HL-60 (cell line): Measurements from ENCODE around the gene FNDC3B.
"Not testable (repeated sequence)": the region's sequence is repeated elsewhere in the genome, so short reads cannot be mapped to it uniquely, and the experiment has no call there.

Experiments used
- DNase-seq, 2 experiments: peaks; one replicate each; pipeline ENCODE4 v3.0.0-alpha.2; 2010 to 2020; ENCODE audit warnings: low read depth in 1 of 2, low spot score in 1 of 2
- H3K27ac ChIP-seq: fragments of 250-450 bp; sonication (Bioruptor Pico); replicated peaks from 2 replicates; pipeline ENCODE4 v1.5.1; 2020; ENCODE audit warnings: mild to moderate bottlenecking, moderate library complexity
- H3K27me3 ChIP-seq: fragments of 250-450 bp; sonication (Bioruptor Pico); 2 replicates; pipeline ENCODE4 v1.5.1; 2021; ENCODE audit warnings: mild to moderate bottlenecking, moderate library complexity; ENCODE audit not compliant: insufficient read depth, poor library complexity, severe bottlenecking
- H3K4me3 ChIP-seq: replicated peaks from 2 replicates; pipeline ENCODE4 v1.5.1; 2011; ENCODE audit warnings: mild to moderate bottlenecking, control low read depth, low read length; ENCODE audit not compliant: insufficient read depth
- GABPA ChIP-seq: IDR thresholded peaks from 2 replicates; pipeline ENCODE4 v1.6.1; 2012; ENCODE audit warnings: low read depth
- POLR2AphosphoS5 ChIP-seq: IDR thresholded peaks from 2 replicates; pipeline ENCODE4 v1.6.1; 2012; ENCODE audit warnings: low read depth
- REST ChIP-seq: IDR thresholded peaks from 2 replicates; pipeline ENCODE4 v1.6.1; 2012; ENCODE audit warnings: low read depth; ENCODE audit not compliant: insufficient replicate concordance
- SPI1 ChIP-seq: IDR thresholded peaks from 2 replicates; pipeline ENCODE4 v1.6.1; 2012; ENCODE audit warnings: low read depth, mild to moderate bottlenecking, borderline replicate concordance
- TF ChIP-seq, protein P1 (sequence below): IDR thresholded peaks from one replicate; pipeline ENCODE4 v1.5.1; 2011; ENCODE audit warnings: low read length, control low read depth, inconsistent platforms; ENCODE audit not compliant: insufficient read depth

FNDC3B gene

GRCh38 chr3:172092658-172093057 is 53.3 kb downstream of the FNDC3B start:
- no peak for DNase-seq
- H3K4me3 ChIP-seq, result no peak overlapping the region
- H3K27ac ChIP-seq, result no peak overlapping the region
- TF ChIP-seq GABPA (no peak), REST (no peak), SPI1 (no peak), POLR2AphosphoS5 (no peak)
- TF ChIP-seq, protein P1, sequence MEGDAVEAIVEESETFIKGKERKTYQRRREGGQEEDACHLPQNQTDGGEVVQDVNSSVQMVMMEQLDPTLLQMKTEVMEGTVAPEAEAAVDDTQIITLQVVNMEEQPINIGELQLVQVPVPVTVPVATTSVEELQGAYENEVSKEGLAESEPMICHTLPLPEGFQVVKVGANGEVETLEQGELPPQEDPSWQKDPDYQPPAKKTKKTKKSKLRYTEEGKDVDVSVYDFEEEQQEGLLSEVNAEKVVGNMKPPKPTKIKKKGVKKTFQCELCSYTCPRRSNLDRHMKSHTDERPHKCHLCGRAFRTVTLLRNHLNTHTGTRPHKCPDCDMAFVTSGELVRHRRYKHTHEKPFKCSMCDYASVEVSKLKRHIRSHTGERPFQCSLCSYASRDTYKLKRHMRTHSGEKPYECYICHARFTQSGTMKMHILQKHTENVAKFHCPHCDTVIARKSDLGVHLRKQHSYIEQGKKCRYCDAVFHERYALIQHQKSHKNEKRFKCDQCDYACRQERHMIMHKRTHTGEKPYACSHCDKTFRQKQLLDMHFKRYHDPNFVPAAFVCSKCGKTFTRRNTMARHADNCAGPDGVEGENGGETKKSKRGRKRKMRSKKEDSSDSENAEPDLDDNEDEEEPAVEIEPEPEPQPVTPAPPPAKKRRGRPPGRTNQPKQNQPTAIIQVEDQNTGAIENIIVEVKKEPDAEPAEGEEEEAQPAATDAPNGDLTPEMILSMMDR, result no peak
- H3K27me3 ChIP-seq, result no peaks in the 10 kb centered on the region

DNA sequence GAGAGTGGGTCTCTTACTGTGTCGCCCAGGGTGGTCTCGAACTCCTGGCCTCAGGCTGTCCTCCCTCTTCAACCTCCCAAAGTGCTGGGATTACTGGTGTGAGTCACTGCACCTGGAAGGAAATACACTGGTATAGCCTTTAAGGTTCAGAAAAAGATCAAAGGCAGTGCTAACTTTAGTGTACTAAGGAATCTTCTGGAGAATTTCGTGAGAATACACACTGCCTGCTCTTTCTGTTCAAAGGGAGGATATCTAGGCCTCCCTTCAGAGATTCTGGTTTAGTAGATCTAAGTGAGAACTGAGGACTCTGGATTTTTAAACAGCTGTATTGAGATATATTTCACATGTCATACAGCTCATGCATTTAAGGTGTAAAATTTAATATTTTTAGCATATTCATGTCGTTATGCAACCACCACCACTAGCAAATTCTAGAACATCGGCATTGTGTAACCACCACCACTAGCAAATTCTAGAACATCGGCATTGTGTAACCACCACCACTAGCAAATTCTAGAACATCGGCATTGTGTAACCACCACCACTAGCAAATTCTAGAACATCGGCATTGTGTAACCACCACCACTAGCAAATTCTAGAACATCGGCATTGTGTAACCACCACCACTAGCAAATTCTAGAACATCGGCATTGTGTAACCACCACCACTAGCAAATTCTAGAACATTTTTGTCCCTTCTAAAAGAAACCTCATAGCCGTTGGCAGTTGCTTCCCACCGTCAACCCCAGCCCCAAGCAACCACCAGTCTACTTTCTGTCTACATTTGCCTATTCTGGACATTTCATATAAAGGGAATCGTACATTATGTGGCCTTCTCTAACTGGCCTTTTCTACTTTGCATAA is 54.4 kb downstream of the FNDC3B start:
- H3K4me3 ChIP-seq, DNase-seq, H3K27me3 ChIP-seq: not testable (repeated sequence)
- peak overlapping the region; percentile 25 for H3K27ac ChIP-seq
- 0 out of 2 replicates have a peak, but pooled peaks have one; percentile 18 for TF ChIP-seq POLR2AphosphoS5

DNA sequence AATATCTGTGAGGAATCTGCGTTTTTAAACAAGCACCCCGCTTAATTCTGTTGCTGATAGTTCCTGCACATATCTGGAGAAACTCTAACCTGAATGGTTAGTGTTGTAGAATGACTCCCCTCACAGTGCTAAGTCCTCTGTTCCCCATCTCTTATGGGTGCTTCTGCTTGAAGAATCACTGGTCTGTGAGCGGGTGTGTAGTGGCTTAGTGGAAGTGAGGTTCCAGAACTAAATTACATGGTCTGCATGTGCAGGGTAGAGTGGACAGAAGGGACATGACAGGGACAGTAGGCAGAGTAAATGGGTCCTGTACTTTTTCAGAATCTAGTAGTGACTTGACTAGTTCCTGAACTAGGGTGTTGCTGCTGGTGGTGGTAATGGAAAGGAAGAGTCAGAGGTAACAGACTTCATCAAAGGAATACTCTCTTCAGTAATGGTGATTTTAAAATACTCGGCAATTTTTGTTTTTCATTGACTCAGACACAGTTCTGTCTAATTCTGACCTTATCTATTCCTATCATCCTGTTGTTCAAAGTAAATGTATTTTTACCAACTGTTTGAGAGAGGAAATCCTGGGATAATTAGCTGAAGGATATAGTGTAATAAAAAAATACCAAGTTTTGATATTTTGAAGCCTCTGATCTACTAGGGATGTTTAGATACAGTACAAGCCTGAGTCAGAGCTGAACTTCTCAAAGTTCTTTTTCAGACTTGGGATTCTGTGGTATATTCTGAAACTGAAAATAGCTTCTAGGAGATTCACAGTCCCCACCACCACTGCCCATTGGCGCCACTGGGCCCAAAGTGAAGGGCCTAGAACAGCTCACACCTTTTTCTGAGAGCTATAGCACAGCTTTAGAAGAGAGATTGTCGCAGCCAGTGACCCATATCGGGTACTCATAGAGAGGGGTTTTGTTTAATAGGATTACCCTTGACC is 55.5 kb downstream of the FNDC3B start:
- H3K27me3 ChIP-seq, result no peaks in the 10 kb centered on the region
- peak overlapping the region; percentile 25 for H3K27ac ChIP-seq
- no peak overlapping the region for H3K4me3 ChIP-seq
- no peak for DNase-seq
- TF ChIP-seq, protein P1, result no peak
- TF ChIP-seq REST, result no peak
- no peak for TF ChIP-seq POLR2AphosphoS5
- no peak for TF ChIP-seq GABPA
- TF ChIP-seq SPI1, result no peak

DNA sequence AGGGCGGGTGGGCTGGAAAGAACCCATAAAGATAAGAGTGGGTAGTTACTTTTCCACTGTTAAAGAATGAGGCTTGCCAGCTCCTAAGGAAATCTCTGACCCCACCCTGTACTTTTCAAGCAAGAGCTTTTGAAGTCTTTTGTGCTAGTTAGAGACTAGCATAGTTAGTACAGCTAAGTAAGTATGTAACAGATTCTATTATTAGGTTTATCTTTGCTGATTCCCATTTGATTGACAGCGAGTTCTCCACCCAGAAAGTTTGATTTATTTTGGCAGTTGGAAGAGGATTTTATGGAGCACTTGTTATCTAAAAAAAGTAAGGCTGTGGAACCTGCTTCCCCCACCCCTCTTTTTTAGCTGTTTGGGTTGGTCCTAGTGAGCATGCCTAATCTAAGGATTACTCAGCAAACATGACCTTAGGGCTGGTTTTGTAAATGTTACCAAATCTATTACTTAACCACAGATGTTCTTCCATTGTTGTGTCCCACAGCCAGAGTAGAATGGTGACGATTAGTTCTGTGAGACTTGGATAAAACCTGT is 57.6 kb downstream of the FNDC3B start:
- Histone ChIP-seq H3K27ac (peak overlapping the region; percentile 20), H3K4me3 (no peak overlapping the region), H3K27me3 (no peaks in the 10 kb centered on the region)
- TF ChIP-seq POLR2AphosphoS5 (peak; percentile 44; the same call in 1 of the 2 replicates), GABPA (no peak)
- TF ChIP-seq, protein P1, result no peak
- peak; percentile 69 to 80 for DNase-seq
